K562 (cell line): ENCODE data around the gene ZNF620. TPM values are rescaled to one million over a fixed set of nuclear protein-coding genes. Genes with fewer than 3 reads are reported as not detected.

ENCODE experiments used
- CBX5 ChIP-seq: IDR thresholded peaks from 2 replicates; pipeline ENCODE4 v1.6.1; 2014; ENCODE audit warnings: low read depth, borderline replicate concordance
- GABPB1 ChIP-seq: sonication (generic); formaldehyde crosslinking; IDR thresholded peaks from 2 replicates; pipeline ENCODE4 v1.8.0; 2022; ENCODE audit warnings: mild to moderate bottlenecking, missing genetic modification reagents
- NCOA2 ChIP-seq, 2 experiments: fragments of 450-650 bp; IDR thresholded peaks; 2 replicates each; pipeline ENCODE4 v1.6.1; 2018; ENCODE audit warnings: mild to moderate bottlenecking in 2 of 2, moderate library complexity in 1 of 2; ENCODE audit not compliant: partially characterized antibody in 2 of 2
- RBBP5 ChIP-seq: fragments of 200-600 bp; sonication (generic); IDR thresholded peaks from 2 replicates; pipeline ENCODE4 v1.6.1; 2012; ENCODE audit warnings: borderline replicate concordance, mild to moderate bottlenecking, low read length, control low read depth, inconsistent platforms; ENCODE audit not compliant: insufficient read depth, poor library complexity, severe bottlenecking
- RHOXF2B ChIP-seq: fragments of 250-450 bp; sonication (Bioruptor Pico); conservative IDR thresholded peaks from 2 replicates; pipeline ENCODE4 v1.5.1; 2021
- TARDBP ChIP-seq: fragments of 450-650 bp; IDR thresholded peaks from 2 replicates; pipeline ENCODE4 v1.6.1; 2016
- polyA plus RNA-seq, 8 experiments: library from polyadenylated mRNA; depleted of rRNA in 4 of 8; stranded (reverse) in 5 of 8; unstranded in 3 of 8; fragments of >200 nt; fragmentation: Nextera tagmentation in 2 of 8; fragmentation: Illumina TruSeq in 1 of 8; extraction: Ambion mirVana in 2 of 8; extraction: Trizol in 1 of 8; gene quantifications; 2 replicates each; pipeline versions ENCODE4 v1.2.1 to v1.2.3, GENCODE V29; 2011 to 2014; ENCODE audit warnings: inconsistent platforms in 1 of 8, missing spikeins in 1 of 8
- total RNA-seq, 7 experiments: library from RNA; depleted of rRNA in 6 of 7; stranded (reverse); fragments of >200 nt in 6 of 7; fragmentation: Illumina TruSeq in 2 of 7; extraction: Trizol in 2 of 7; gene quantifications; 2 replicates each; pipeline versions ENCODE4 v1.2.1 to v1.2.3, GENCODE V29; 2011 to 2021; ENCODE audit warnings: low replicate concordance in 1 of 7
- TF ChIP-seq, protein P1 (sequence below): sonication (generic); formaldehyde crosslinking; IDR thresholded peaks from 2 replicates; pipeline ENCODE4 v1.8.0; 2022; ENCODE audit warnings: mild to moderate bottlenecking, missing genetic modification reagents
- TF ChIP-seq, protein P2 (sequence below): fragments of 250-450 bp; sonication (Bioruptor Pico); IDR thresholded peaks from 2 replicates; pipeline ENCODE4 v1.6.1; 2021; ENCODE audit warnings: mild to moderate bottlenecking
- TF ChIP-seq, protein P3 (sequence below), 2 experiments: fragments of 450-650 bp; formaldehyde crosslinking in 1 of 2; IDR thresholded peaks; 2 replicates each; pipeline versions ENCODE4 v1.4.0 to v1.6.1; 2014 to 2020; ENCODE audit warnings: mild to moderate bottlenecking in 2 of 2, borderline replicate concordance in 1 of 2, low read depth in 1 of 2
- TF ChIP-seq, protein P4 (sequence below): fragments of 450-650 bp; IDR thresholded peaks from 2 replicates; pipeline ENCODE4 v1.6.1; 2016; ENCODE audit warnings: missing biosample characterization, missing genetic modification characterization
- TF ChIP-seq, protein P5 (sequence below), 2 experiments: fragments of 450-650 bp; conservative IDR thresholded peaks; 2 replicates each; pipeline ENCODE4 v1.6.1; 2017; ENCODE audit warnings: mild to moderate bottlenecking in 2 of 2, moderate library complexity in 2 of 2
- TF ChIP-seq, protein P6 (sequence below): fragments of 450-650 bp; formaldehyde crosslinking; IDR thresholded peaks from 2 replicates; pipeline ENCODE4 v1.4.0; 2020; ENCODE audit warnings: mild to moderate bottlenecking, moderate library complexity

Gene ZNF620
- total and polyA plus RNA-seq, 9 of the 15 experiments (the other 6 are each of a cell fraction or from before 2014, with no cell fraction given), result 1.2 to 5.5 (median 3.3) TPM

DNA sequence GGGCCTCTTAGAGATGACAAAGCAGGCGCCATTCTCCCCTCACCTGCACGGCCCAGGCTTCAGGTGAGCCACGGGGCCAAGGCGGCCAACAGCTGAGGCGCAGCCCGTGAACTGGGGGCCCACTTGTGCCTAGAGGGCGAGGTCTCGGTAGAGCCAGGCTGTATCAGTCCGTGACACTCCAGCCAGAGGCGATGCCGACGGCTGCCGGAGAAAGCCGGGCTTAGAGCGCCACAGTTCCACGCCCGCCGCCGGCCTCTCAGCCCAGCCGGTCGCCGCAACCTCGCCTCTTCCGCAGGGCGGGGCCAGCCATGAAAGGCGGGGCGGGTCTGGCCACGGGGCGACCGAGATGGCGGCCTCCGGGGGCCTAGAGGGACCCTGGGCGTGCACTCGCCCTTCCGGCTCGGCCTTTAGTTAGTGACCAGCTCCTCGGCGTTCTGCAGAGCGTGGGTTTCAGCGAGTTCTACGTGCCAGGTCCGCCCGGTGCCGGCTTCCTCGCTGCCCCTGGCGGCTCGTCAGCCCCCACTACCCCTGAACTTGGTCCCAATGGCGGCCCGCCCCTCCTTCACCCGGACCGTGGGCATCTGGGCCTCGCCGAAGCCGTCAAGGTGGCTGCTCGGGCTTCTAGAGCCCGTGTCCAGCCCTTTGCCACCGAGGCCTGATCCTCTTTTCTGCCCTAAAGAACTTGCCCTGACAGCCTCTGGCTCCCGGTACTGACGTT is 18.9 kb downstream of the ZNF620 start, which contains the start of gene ZNF621 (continued):
- TF ChIP-seq, protein P1, sequence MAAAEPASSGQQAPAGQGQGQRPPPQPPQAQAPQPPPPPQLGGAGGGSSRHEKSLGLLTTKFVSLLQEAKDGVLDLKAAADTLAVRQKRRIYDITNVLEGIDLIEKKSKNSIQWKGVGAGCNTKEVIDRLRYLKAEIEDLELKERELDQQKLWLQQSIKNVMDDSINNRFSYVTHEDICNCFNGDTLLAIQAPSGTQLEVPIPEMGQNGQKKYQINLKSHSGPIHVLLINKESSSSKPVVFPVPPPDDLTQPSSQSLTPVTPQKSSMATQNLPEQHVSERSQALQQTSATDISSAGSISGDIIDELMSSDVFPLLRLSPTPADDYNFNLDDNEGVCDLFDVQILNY (CRISPR knock-in tag), result peak; percentile 94; the same call in 1 of the 2 replicates
- TF ChIP-seq, protein P2, sequence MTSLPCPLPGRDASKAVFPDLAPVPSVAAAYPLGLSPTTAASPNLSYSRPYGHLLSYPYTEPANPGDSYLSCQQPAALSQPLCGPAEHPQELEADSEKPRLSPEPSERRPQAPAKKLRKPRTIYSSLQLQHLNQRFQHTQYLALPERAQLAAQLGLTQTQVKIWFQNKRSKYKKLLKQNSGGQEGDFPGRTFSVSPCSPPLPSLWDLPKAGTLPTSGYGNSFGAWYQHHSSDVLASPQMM (CRISPR knock-in tag), result no peak
- TF ChIP-seq GABPB1 (CRISPR knock-in tag), result peak; percentile 92
- TF ChIP-seq, protein P3, sequence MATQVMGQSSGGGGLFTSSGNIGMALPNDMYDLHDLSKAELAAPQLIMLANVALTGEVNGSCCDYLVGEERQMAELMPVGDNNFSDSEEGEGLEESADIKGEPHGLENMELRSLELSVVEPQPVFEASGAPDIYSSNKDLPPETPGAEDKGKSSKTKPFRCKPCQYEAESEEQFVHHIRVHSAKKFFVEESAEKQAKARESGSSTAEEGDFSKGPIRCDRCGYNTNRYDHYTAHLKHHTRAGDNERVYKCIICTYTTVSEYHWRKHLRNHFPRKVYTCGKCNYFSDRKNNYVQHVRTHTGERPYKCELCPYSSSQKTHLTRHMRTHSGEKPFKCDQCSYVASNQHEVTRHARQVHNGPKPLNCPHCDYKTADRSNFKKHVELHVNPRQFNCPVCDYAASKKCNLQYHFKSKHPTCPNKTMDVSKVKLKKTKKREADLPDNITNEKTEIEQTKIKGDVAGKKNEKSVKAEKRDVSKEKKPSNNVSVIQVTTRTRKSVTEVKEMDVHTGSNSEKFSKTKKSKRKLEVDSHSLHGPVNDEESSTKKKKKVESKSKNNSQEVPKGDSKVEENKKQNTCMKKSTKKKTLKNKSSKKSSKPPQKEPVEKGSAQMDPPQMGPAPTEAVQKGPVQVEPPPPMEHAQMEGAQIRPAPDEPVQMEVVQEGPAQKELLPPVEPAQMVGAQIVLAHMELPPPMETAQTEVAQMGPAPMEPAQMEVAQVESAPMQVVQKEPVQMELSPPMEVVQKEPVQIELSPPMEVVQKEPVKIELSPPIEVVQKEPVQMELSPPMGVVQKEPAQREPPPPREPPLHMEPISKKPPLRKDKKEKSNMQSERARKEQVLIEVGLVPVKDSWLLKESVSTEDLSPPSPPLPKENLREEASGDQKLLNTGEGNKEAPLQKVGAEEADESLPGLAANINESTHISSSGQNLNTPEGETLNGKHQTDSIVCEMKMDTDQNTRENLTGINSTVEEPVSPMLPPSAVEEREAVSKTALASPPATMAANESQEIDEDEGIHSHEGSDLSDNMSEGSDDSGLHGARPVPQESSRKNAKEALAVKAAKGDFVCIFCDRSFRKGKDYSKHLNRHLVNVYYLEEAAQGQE (IDR thresholded peaks at IDR 0.05; ENCODE audit: borderline replicate concordance), result peak; percentile 20; the same call in 1 of the 2 replicates
- TF ChIP-seq, protein P3 (CRISPR knock-in tag; IDR thresholded peaks at IDR 0.05; ENCODE audit: low read depth), result peak; percentile 49; the same call in 1 of the 2 replicates
- TF ChIP-seq, protein P4, sequence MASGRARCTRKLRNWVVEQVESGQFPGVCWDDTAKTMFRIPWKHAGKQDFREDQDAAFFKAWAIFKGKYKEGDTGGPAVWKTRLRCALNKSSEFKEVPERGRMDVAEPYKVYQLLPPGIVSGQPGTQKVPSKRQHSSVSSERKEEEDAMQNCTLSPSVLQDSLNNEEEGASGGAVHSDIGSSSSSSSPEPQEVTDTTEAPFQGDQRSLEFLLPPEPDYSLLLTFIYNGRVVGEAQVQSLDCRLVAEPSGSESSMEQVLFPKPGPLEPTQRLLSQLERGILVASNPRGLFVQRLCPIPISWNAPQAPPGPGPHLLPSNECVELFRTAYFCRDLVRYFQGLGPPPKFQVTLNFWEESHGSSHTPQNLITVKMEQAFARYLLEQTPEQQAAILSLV (tag), result no peak
- no peak for TF ChIP-seq RHOXF2B (CRISPR knock-in tag)
- TF ChIP-seq, protein P5, sequence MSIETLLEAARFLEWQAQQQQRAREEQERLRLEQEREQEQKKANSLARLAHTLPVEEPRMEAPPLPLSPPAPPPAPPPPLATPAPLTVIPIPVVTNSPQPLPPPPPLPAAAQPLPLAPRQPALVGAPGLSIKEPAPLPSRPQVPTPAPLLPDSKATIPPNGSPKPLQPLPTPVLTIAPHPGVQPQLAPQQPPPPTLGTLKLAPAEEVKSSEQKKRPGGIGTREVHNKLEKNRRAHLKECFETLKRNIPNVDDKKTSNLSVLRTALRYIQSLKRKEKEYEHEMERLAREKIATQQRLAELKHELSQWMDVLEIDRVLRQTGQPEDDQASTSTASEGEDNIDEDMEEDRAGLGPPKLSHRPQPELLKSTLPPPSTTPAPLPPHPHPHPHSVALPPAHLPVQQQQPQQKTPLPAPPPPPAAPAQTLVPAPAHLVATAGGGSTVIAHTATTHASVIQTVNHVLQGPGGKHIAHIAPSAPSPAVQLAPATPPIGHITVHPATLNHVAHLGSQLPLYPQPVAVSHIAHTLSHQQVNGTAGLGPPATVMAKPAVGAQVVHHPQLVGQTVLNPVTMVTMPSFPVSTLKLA (conservative IDR thresholded peaks at IDR 0.05), result peak; percentile 67 to 88
- no peak for TF ChIP-seq CBX5
- peak; percentile 99 for TF ChIP-seq RBBP5
- TF ChIP-seq TARDBP, result no peak
- no peak for TF ChIP-seq NCOA2 (IDR thresholded peaks at IDR 0.05; ENCODE audit: partially characterized antibody in 2 of 2)
- TF ChIP-seq, protein P6, sequence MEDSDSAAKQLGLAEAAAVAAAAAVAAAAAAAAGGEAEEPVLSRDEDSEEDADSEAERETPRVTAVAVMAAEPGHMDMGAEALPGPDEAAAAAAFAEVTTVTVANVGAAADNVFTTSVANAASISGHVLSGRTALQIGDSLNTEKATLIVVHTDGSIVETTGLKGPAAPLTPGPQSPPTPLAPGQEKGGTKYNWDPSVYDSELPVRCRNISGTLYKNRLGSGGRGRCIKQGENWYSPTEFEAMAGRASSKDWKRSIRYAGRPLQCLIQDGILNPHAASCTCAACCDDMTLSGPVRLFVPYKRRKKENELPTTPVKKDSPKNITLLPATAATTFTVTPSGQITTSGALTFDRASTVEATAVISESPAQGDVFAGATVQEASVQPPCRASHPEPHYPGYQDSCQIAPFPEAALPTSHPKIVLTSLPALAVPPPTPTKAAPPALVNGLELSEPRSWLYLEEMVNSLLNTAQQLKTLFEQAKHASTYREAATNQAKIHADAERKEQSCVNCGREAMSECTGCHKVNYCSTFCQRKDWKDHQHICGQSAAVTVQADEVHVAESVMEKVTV, result no peak
